ENCODE data around the gene FBXL20.

DNA sequence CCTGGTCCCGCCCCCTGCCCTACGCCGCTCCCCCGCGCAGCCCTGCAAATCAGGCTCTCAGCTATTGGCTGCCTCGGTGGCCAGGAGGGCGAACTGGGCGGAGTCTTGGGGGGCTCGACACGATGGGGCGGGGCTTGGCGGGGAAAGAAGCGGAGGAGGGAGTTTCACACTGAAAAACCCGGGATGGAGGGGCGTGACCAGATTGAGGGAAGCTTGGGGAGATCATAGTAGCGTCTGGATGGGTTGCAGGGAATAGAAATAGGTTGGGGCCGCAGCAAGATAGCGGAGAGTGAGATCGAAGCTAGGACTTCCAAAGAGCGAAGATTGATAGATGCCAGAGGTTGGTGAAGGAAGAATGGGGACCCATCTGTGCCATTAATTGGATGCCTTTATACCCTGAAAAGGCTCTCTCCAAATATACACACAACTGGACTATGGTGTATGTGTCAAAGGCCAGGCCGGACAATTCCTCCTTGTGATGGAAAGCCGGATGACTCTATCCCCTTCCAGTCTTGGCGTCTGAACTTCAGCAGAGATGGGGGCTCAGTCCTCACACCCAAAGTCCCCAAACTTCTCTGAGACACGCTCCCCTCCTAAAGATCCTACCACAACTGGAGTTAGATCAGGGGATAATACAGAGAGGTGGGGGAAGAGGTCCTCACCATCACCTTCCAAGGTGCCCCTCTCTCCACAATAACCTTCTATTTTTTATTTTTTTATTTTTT lies 175.3 kb downstream of the FBXL20 start:
- TF ChIP-seq CTCF (IDR thresholded peaks at IDR 0.05) (no peak), POLR2A (IDR thresholded peaks at IDR 0.05) (no peak)

All from prostate gland (tissue), 2 donors.